HepG2 (cell line): ENCODE data around the gene ARHGEF40. TPM values are rescaled to one million over a fixed set of nuclear protein-coding genes. Genes with fewer than 3 reads are reported as not detected.

Source experiments
- CREM ChIP-seq, 2 experiments: sonication (generic) in 1 of 2; formaldehyde crosslinking in 1 of 2; IDR thresholded peaks; 2 replicates each; pipeline versions ENCODE4 v1.4.0 to v1.6.1; 2016 to 2020; ENCODE audit warnings: antibody characterized with exemption in 1 of 2, mild to moderate bottlenecking in 1 of 2, missing genetic modification reagents in 1 of 2
- FIP1L1 ChIP-seq: fragments of 200-400 bp; formaldehyde crosslinking; IDR thresholded peaks from 2 replicates; pipeline ENCODE4 v1.6.1; 2018; ENCODE audit warnings: low read depth, mild to moderate bottlenecking, low read length, moderate library complexity, borderline replicate concordance; ENCODE audit not compliant: insufficient read depth
- FOSL2 ChIP-seq: sonication (generic); formaldehyde crosslinking; IDR thresholded peaks from 2 replicates; pipeline ENCODE4 v1.4.0; 2020; ENCODE audit warnings: missing genetic modification reagents
- HNRNPH1 ChIP-seq: fragments of 200-400 bp; formaldehyde crosslinking; optimal IDR thresholded peaks from 2 replicates; pipeline ENCODE3; 2017; ENCODE audit warnings: mild to moderate bottlenecking, low read depth, low read length
- JARID2 ChIP-seq: sonication (generic); formaldehyde crosslinking; IDR thresholded peaks from 2 replicates; pipeline ENCODE4 v1.8.1; 2023; ENCODE audit warnings: missing genetic modification reagents, inconsistent platforms; ENCODE audit not compliant: insufficient replicate concordance
- KAT8 ChIP-seq: IDR thresholded peaks from 2 replicates; pipeline ENCODE4 v1.6.1; 2016; ENCODE audit warnings: missing genetic modification reagents, missing compliant biosample characterization
- MIER3 ChIP-seq: IDR thresholded peaks from 2 replicates; pipeline ENCODE4 v1.6.1; 2016; ENCODE audit warnings: missing compliant biosample characterization, borderline replicate concordance
- RBM22 ChIP-seq: fragments of 200-400 bp; formaldehyde crosslinking; optimal IDR thresholded peaks from 2 replicates; pipeline ENCODE3; 2017; ENCODE audit warnings: mild to moderate bottlenecking, low read length, moderate library complexity
- RFX3 ChIP-seq: IDR thresholded peaks from 2 replicates; pipeline ENCODE4 v1.6.1; 2016; ENCODE audit warnings: missing biosample characterization, missing genetic modification reagents
- SUZ12 ChIP-seq: fragments of 150-350 bp; IDR thresholded peaks from 2 replicates; pipeline ENCODE4 v1.6.1; 2014; ENCODE audit warnings: low read depth, low read length
- YEATS2 ChIP-seq: sonication (generic); formaldehyde crosslinking; IDR thresholded peaks from 2 replicates; pipeline ENCODE4 v1.4.0; 2020; ENCODE audit warnings: missing genetic modification reagents, borderline replicate concordance
- ZMYM2 ChIP-seq: sonication (generic); formaldehyde crosslinking; IDR thresholded peaks from 2 replicates; pipeline ENCODE4 v1.8.0; 2022; ENCODE audit warnings: mild to moderate bottlenecking, missing genetic modification reagents
- ZNF17 ChIP-seq: sonication (generic); formaldehyde crosslinking; IDR thresholded peaks from 2 replicates; pipeline ENCODE4 v1.5.0; 2020; ENCODE audit warnings: mild to moderate bottlenecking, missing genetic modification reagents
- ZNF18 ChIP-seq: sonication (generic); formaldehyde crosslinking; IDR thresholded peaks from 2 replicates; pipeline ENCODE4 v1.8.0; 2022; ENCODE audit warnings: mild to moderate bottlenecking, missing genetic modification reagents; ENCODE audit not compliant: insufficient replicate concordance
- ZNF382 ChIP-seq: sonication (generic); formaldehyde crosslinking; IDR thresholded peaks from 2 replicates; pipeline ENCODE4 v1.5.0; 2020; ENCODE audit warnings: missing genetic modification reagents, mild to moderate bottlenecking, borderline replicate concordance
- ZNF510 ChIP-seq: sonication (generic); formaldehyde crosslinking; IDR thresholded peaks from 2 replicates; pipeline ENCODE4 v1.4.0; 2020; ENCODE audit warnings: low read depth, mild to moderate bottlenecking, missing genetic modification reagents
- ZNF615 ChIP-seq: sonication (generic); formaldehyde crosslinking; IDR thresholded peaks from 2 replicates; pipeline ENCODE4 v1.5.0; 2020; ENCODE audit warnings: mild to moderate bottlenecking, missing genetic modification reagents, borderline replicate concordance
- ZSCAN25 ChIP-seq: sonication (generic); formaldehyde crosslinking; IDR thresholded peaks from 2 replicates; pipeline ENCODE4 v1.8.0; 2022; ENCODE audit warnings: mild to moderate bottlenecking, missing genetic modification reagents
- polyA plus RNA-seq, 8 experiments: library from polyadenylated mRNA; depleted of rRNA in 3 of 8; stranded (reverse) in 7 of 8; unstranded in 1 of 8; fragments of >200 nt; fragmentation: Illumina TruSeq in 4 of 8; extraction: Trizol in 4 of 8; gene quantifications; 2 replicates each; pipeline versions ENCODE4 v1.2.1 to v1.2.3, GENCODE V29; 2011 to 2016; ENCODE audit warnings: low read depth in 4 of 8, missing spikeins in 1 of 8, mixed read lengths in 1 of 8; ENCODE audit not compliant: insufficient read depth in 1 of 8
- total RNA-seq, 5 experiments: library from RNA; depleted of rRNA; stranded (reverse); fragments of >200 nt; fragmentation: Illumina TruSeq; extraction: Trizol; gene quantifications; 2 replicates each; pipeline ENCODE4 v1.2.3, GENCODE V29; 2016; ENCODE audit warnings: low read depth in 1 of 5
- TF ChIP-seq, protein P1 (sequence below): sonication (generic); formaldehyde crosslinking; IDR thresholded peaks from 2 replicates; pipeline ENCODE4 v1.4.0; 2020; ENCODE audit warnings: missing genetic modification reagents
- TF ChIP-seq, protein P2 (sequence below): sonication (generic); formaldehyde crosslinking; IDR thresholded peaks from 2 replicates; pipeline ENCODE4 v1.4.0; 2020; ENCODE audit warnings: missing genetic modification reagents
- TF ChIP-seq, protein P3 (sequence below): sonication (generic); formaldehyde crosslinking; IDR thresholded peaks from 2 replicates; pipeline ENCODE4 v1.8.0; 2022; ENCODE audit warnings: mild to moderate bottlenecking, missing genetic modification reagents
- TF ChIP-seq, protein P4 (sequence below): IDR thresholded peaks from 2 replicates; pipeline ENCODE4 v1.6.1; 2016; ENCODE audit warnings: mild to moderate bottlenecking

The ARHGEF40 gene
- total and polyA plus RNA-seq, 2 of the 13 experiments (the other 11 are each of a cell fraction or from before 2014, with no cell fraction given): 28.1 to 78.1 TPM

- TF ChIP-seq ZNF382 (CRISPR knock-in tag): no peak
- TF ChIP-seq RFX3 (CRISPR knock-in tag): no peak
- no peak for TF ChIP-seq ZNF17 (CRISPR knock-in tag)
- no peak for TF ChIP-seq FOSL2 (CRISPR knock-in tag)
- no peak for TF ChIP-seq ZMYM2 (CRISPR knock-in tag)
- TF ChIP-seq ZSCAN25 (CRISPR knock-in tag): no peak
- peak; percentile 30 for TF ChIP-seq ZNF18 (CRISPR knock-in tag)
- TF ChIP-seq HNRNPH1: no peak
- no peak for TF ChIP-seq ZNF615 (CRISPR knock-in tag)
- TF ChIP-seq MIER3 (CRISPR knock-in tag): no peak
- TF ChIP-seq, protein P1, sequence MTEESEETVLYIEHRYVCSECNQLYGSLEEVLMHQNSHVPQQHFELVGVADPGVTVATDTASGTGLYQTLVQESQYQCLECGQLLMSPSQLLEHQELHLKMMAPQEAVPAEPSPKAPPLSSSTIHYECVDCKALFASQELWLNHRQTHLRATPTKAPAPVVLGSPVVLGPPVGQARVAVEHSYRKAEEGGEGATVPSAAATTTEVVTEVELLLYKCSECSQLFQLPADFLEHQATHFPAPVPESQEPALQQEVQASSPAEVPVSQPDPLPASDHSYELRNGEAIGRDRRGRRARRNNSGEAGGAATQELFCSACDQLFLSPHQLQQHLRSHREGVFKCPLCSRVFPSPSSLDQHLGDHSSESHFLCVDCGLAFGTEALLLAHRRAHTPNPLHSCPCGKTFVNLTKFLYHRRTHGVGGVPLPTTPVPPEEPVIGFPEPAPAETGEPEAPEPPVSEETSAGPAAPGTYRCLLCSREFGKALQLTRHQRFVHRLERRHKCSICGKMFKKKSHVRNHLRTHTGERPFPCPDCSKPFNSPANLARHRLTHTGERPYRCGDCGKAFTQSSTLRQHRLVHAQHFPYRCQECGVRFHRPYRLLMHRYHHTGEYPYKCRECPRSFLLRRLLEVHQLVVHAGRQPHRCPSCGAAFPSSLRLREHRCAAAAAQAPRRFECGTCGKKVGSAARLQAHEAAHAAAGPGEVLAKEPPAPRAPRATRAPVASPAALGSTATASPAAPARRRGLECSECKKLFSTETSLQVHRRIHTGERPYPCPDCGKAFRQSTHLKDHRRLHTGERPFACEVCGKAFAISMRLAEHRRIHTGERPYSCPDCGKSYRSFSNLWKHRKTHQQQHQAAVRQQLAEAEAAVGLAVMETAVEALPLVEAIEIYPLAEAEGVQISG: no peak; the same call in none of the 2 replicates
- no peak for TF ChIP-seq KAT8 (CRISPR knock-in tag)
- TF ChIP-seq CREM (IDR thresholded peaks at IDR 0.05): no peak
- no peak for TF ChIP-seq CREM (CRISPR knock-in tag; IDR thresholded peaks at IDR 0.05)
- TF ChIP-seq SUZ12: no peak
- no peak for TF ChIP-seq YEATS2 (CRISPR knock-in tag)
- TF ChIP-seq ZNF510 (CRISPR knock-in tag): no peak
- no peak for TF ChIP-seq RBM22
- no peak for TF ChIP-seq JARID2 (CRISPR knock-in tag)
- TF ChIP-seq, protein P2, sequence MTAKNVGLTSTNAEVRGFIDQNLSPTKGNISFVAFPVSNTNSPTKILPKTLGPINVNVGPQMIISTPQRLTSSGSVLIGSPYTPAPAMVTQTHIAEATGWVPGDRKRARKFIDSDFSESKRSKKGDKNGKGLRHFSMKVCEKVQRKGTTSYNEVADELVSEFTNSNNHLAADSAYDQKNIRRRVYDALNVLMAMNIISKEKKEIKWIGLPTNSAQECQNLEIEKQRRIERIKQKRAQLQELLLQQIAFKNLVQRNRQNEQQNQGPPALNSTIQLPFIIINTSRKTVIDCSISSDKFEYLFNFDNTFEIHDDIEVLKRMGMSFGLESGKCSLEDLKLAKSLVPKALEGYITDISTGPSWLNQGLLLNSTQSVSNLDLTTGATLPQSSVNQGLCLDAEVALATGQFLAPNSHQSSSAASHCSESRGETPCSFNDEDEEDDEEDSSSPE (CRISPR knock-in tag): no peak
- 0 out of 2 replicates have a peak, but pooled peaks have one; percentile 38 for TF ChIP-seq FIP1L1
- TF ChIP-seq, protein P3, sequence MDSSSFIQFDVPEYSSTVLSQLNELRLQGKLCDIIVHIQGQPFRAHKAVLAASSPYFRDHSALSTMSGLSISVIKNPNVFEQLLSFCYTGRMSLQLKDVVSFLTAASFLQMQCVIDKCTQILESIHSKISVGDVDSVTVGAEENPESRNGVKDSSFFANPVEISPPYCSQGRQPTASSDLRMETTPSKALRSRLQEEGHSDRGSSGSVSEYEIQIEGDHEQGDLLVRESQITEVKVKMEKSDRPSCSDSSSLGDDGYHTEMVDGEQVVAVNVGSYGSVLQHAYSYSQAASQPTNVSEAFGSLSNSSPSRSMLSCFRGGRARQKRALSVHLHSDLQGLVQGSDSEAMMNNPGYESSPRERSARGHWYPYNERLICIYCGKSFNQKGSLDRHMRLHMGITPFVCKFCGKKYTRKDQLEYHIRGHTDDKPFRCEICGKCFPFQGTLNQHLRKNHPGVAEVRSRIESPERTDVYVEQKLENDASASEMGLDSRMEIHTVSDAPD: no peak
- TF ChIP-seq, protein P4, sequence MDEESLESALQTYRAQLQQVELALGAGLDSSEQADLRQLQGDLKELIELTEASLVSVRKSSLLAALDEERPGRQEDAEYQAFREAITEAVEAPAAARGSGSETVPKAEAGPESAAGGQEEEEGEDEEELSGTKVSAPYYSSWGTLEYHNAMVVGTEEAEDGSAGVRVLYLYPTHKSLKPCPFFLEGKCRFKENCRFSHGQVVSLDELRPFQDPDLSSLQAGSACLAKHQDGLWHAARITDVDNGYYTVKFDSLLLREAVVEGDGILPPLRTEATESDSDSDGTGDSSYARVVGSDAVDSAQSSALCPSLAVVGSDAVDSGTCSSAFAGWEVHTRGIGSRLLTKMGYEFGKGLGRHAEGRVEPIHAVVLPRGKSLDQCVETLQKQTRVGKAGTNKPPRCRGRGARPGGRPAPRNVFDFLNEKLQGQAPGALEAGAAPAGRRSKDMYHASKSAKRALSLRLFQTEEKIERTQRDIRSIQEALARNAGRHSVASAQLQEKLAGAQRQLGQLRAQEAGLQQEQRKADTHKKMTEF (CRISPR knock-in tag): no peak
These were observed at the start of gene ARHGEF40 (continued) for GRCh38 chr14:21070083-21070609.
